ENCODE results near the gene TMEM91.

Gene TMEM91

GRCh38 chr19:41427647-41428480 is 51.5 kb downstream of the TMEM91 start:
- no peak for DNase-seq (ENCODE audit: low read depth in 4 of 4, low spot score in 1 of 4)

- DNase-seq (ENCODE audit: low read depth in 4 of 4, low spot score in 1 of 4): no peak
Observed at GRCh38 chr19:41428481-41428859, 52.1 kb downstream of the TMEM91 start.

GRCh38 chr19:41430922-41431321 is 54.6 kb downstream of the TMEM91 start:
- DNase-seq (ENCODE audit: low read depth in 4 of 4, low spot score in 1 of 4): no peak

- DNase-seq (ENCODE audit: low read depth in 4 of 4, low spot score in 1 of 4): no peak
Observed at GRCh38 chr19:41431426-41432386, 55.4 kb downstream of the TMEM91 start.

GRCh38 chr19:41433171-41433570 is 56.8 kb downstream of the TMEM91 start:
- no peak for DNase-seq (ENCODE audit: low read depth in 4 of 4, low spot score in 1 of 4)
